NCI-H1092 treated with DMSO at 0.1 percent for 48 hours (cell line): ENCODE measurements around the gene CYFIP1.

Experiments
- DNase-seq: peaks from one replicate; lab custom pipeline; 2025; lab: John Stamatoyannopoulos, UW

CYFIP1 gene

GRCh38 chr15:22968366-22968765 lies 11.8 kb downstream of the CYFIP1 start:
- DNase-seq: no peak

GRCh38 chr15:22967084-22967770 lies 12.9 kb downstream of the CYFIP1 start:
- no peak for DNase-seq

- no peak for DNase-seq
These were observed 13.7 kb downstream of the CYFIP1 start for GRCh38 chr15:22966321-22967083.

- no peak for DNase-seq
These were observed 16.5 kb downstream of the CYFIP1 start for GRCh38 chr15:22963641-22964040.

GRCh38 chr15:22962611-22963010 lies 17.6 kb downstream of the CYFIP1 start:
- no peak for DNase-seq

- no peak for DNase-seq
These were observed 18.4 kb downstream of the CYFIP1 start for GRCh38 chr15:22961762-22962161.

- no peak for DNase-seq
These were observed 19.6 kb downstream of the CYFIP1 start for GRCh38 chr15:22960556-22960955.

- DNase-seq: no peak
These were observed 20.0 kb downstream of the CYFIP1 start for GRCh38 chr15:22960126-22960525.

GRCh38 chr15:22959321-22960101 lies 20.7 kb downstream of the CYFIP1 start:
- DNase-seq: no peak

- no peak for DNase-seq
These were observed 21.5 kb downstream of the CYFIP1 start for GRCh38 chr15:22958487-22959280.

- no peak for DNase-seq
These were observed 23.2 kb downstream of the CYFIP1 start for GRCh38 chr15:22956978-22957260.

- no peak for DNase-seq
These were observed 23.8 kb downstream of the CYFIP1 start for GRCh38 chr15:22956257-22956977.

GRCh38 chr15:22955544-22956119 lies 24.5 kb downstream of the CYFIP1 start:
- DNase-seq: no peak

GRCh38 chr15:22954798-22955543 lies 25.2 kb downstream of the CYFIP1 start:
- DNase-seq: no peak

- no peak for DNase-seq
These were observed 25.8 kb downstream of the CYFIP1 start for GRCh38 chr15:22954326-22954725.

GRCh38 chr15:22952796-22953579 lies 27.2 kb downstream of the CYFIP1 start:
- peak; percentile 21 for DNase-seq

- no peak for DNase-seq
These were observed 28.5 kb downstream of the CYFIP1 start for GRCh38 chr15:22951381-22952280.

- DNase-seq: no peak
These were observed 29.2 kb downstream of the CYFIP1 start for GRCh38 chr15:22951031-22951380.
